Measurements from ENCODE around the gene COG2. TPM values are rescaled to one million over a fixed set of nuclear protein-coding genes. Genes with fewer than 3 reads are reported as not detected.

Gene COG2
- total and polyA plus RNA-seq, 2 of the 13 experiments (the other 11 are each of a cell fraction or from before 2014, with no cell fraction given): 16.8 to 36.3 TPM

- TF ChIP-seq TFDP2 (CRISPR knock-in tag; IDR thresholded peaks at IDR 0.05) (peak; percentile 97), ZNF207 (IDR thresholded peaks at IDR 0.05; ENCODE audit: borderline replicate concordance) (no peak), SP1 (IDR thresholded peaks at IDR 0.05) (no peak), SP1 (CRISPR knock-in tag; IDR thresholded peaks at IDR 0.05) (peak; percentile 35; the same call in 1 of the 2 replicates), ZNF569 (CRISPR knock-in tag; IDR thresholded peaks at IDR 0.05; ENCODE audit: borderline replicate concordance) (no peak), NPAS2 (CRISPR knock-in tag; IDR thresholded peaks at IDR 0.05; ENCODE audit: borderline replicate concordance) (no peak), TFE3 (CRISPR knock-in tag; IDR thresholded peaks at IDR 0.05) (peak; percentile 98), IRF1 (CRISPR knock-in tag; IDR thresholded peaks at IDR 0.05; ENCODE audit: low read depth) (no peak), ARHGAP35 (CRISPR knock-in tag; IDR thresholded peaks at IDR 0.05; ENCODE audit: borderline replicate concordance) (no peak; the same call in 1 of the 2 replicates), HOXA9 (CRISPR knock-in tag; IDR thresholded peaks at IDR 0.05; ENCODE audit: borderline replicate concordance) (no peak), ZNF580 (CRISPR knock-in tag; IDR thresholded peaks at IDR 0.05; ENCODE audit: borderline replicate concordance, low read depth) (peak; percentile 92), NAIF1 (CRISPR knock-in tag; IDR thresholded peaks at IDR 0.05; ENCODE audit: borderline replicate concordance) (no peak), ZNF740 (CRISPR knock-in tag; IDR thresholded peaks at IDR 0.05) (no peak), ZNF691 (CRISPR knock-in tag; IDR thresholded peaks at IDR 0.05; ENCODE audit: borderline replicate concordance, low read depth) (peak; percentile 95; the same call in 1 of the 2 replicates), ZNF484 (CRISPR knock-in tag; IDR thresholded peaks at IDR 0.05; ENCODE audit: borderline replicate concordance, low read depth) (no peak), HMG20A (CRISPR knock-in tag; IDR thresholded peaks at IDR 0.05; ENCODE audit: borderline replicate concordance) (peak; percentile 96), HDAC2 (CRISPR knock-in tag; IDR thresholded peaks at IDR 0.05) (peak; percentile 98), SALL1 (CRISPR knock-in tag; IDR thresholded peaks at IDR 0.05) (peak; percentile 99), MYPOP (CRISPR knock-in tag; IDR thresholded peaks at IDR 0.05) (0 out of 2 replicates have a peak, but pooled peaks have one; percentile 75)
Observed at GRCh38 chr1:230728710-230729392, 86.6 kb downstream of the COG2 start (continued).
